HG03159 (cell line): ENCODE results near the gene CEP131.
"Not testable (repeated sequence)": the region's sequence is repeated elsewhere in the genome, so short reads cannot be mapped to it uniquely, and the experiment has no call there.

ENCODE experiments used
- ATAC-seq: cut with Tn5 transposase; IDR thresholded peaks from one replicate; pipeline ENCODE4 v1.9.1; 2021; ENCODE audit warnings: mild to moderate bottlenecking, moderate library complexity; ENCODE audit not compliant: unreplicated experiment

Gene CEP131

GRCh38 chr17:81228834-81229665, 6.3 kb upstream of the CEP131 start:
- no peak for ATAC-seq

GRCh38 chr17:81228420-81228819, 5.7 kb upstream of the CEP131 start:
- ATAC-seq = no peak

GRCh38 chr17:81227630-81228029, 4.9 kb upstream of the CEP131 start:
- not testable (repeated sequence) for ATAC-seq

- no peak for ATAC-seq
Measured at GRCh38 chr17:81223762-81224130, 981 bp upstream of the CEP131 start.

GRCh38 chr17:81222620-81222905, 202 bp downstream of the CEP131 start:
- ATAC-seq = no peak

- no peak for ATAC-seq
Measured at GRCh38 chr17:81221842-81222619, 734 bp downstream of the CEP131 start.

GRCh38 chr17:81221371-81221841, 1.4 kb downstream of the CEP131 start:
- ATAC-seq = no peak

GRCh38 chr17:81219476-81220180, 3.1 kb downstream of the CEP131 start:
- ATAC-seq = no peak

GRCh38 chr17:81218991-81219390, 3.8 kb downstream of the CEP131 start:
- ATAC-seq = no peak

- no peak for ATAC-seq
Measured at GRCh38 chr17:81218459-81218858, 4.3 kb downstream of the CEP131 start.

- no peak for ATAC-seq
Measured at GRCh38 chr17:81217491-81217890, 5.3 kb downstream of the CEP131 start.

GRCh38 chr17:81213978-81214377, 8.8 kb downstream of the CEP131 start:
- ATAC-seq = no peak

GRCh38 chr17:81212365-81212764, 10.4 kb downstream of the CEP131 start:
- ATAC-seq = no peak

GRCh38 chr17:81210868-81211267, 11.9 kb downstream of the CEP131 start:
- ATAC-seq = no peak

- no peak for ATAC-seq
Measured at GRCh38 chr17:81210466-81210865, 12.3 kb downstream of the CEP131 start.

- ATAC-seq = no peak
Measured at GRCh38 chr17:81209141-81209540, 13.6 kb downstream of the CEP131 start.

- ATAC-seq = no peak
Measured at GRCh38 chr17:81208651-81209050, 14.1 kb downstream of the CEP131 start.

- ATAC-seq = no peak
Measured at GRCh38 chr17:81207610-81208581, 14.9 kb downstream of the CEP131 start.

- no peak for ATAC-seq
Measured at GRCh38 chr17:81206657-81207056, 16.1 kb downstream of the CEP131 start.

- no peak for ATAC-seq
Measured at GRCh38 chr17:81206166-81206565, 16.6 kb downstream of the CEP131 start.
